WTC11 (cell line): ENCODE measurements around the gene C1QTNF6. TPM values are rescaled to one million over a fixed set of nuclear protein-coding genes. Genes with fewer than 3 reads are reported as not detected.

ENCODE experiments used
- ATAC-seq: fragments of 200-7000 bp; cut with Tn5 transposase; 2 replicates; pipeline ENCODE4 v1.10.0; 2021; ENCODE audit warnings: mild to moderate bottlenecking, moderate library complexity
- CTCF ChIA-PET: fragments of 300-600 bp; sonication (Branson Sonifier 250); formaldehyde crosslinking; loops from one replicate; lab custom pipeline; 2021; ENCODE audit warnings: antibody characterized with exemption; lab: Charles Lee
- POLR2A ChIA-PET: fragments of 350-600 bp; sonication (Branson Sonifier 250); formaldehyde crosslinking; loops from one replicate; lab custom pipeline; 2021; ENCODE audit warnings: antibody characterized with exemption; lab: Charles Lee
- DNase-seq: peaks from one replicate; pipeline ENCODE4 v3.0.0; 2021; ENCODE audit warnings: low spot score
- H3K27ac Mint-ChIP-seq: 2 replicates; pipeline ENCODE4 v1.8.0; 2021; ENCODE audit warnings: mixed read lengths
- H3K27me3 Mint-ChIP-seq: 2 replicates; pipeline ENCODE4 v1.8.0; 2021; ENCODE audit warnings: low read depth, mild to moderate bottlenecking, moderate library complexity, mixed read lengths
- H3K36me3 Mint-ChIP-seq: 2 replicates; pipeline ENCODE4 v1.8.0; 2021; ENCODE audit warnings: mixed read lengths
- H3K4me1 Mint-ChIP-seq: 2 replicates; pipeline ENCODE4 v1.8.0; 2022; ENCODE audit warnings: mixed read lengths
- H3K4me3 Mint-ChIP-seq: 2 replicates; pipeline ENCODE4 v1.8.0; 2021; ENCODE audit warnings: mild to moderate bottlenecking, moderate library complexity, mixed read lengths
- H3K9me3 Mint-ChIP-seq: 2 replicates; pipeline ENCODE4 v1.8.0; 2021; ENCODE audit warnings: mixed read lengths
- ETV6 ChIP-seq: sonication (generic); formaldehyde crosslinking; IDR thresholded peaks from 2 replicates; pipeline ENCODE4 v1.8.1; 2022; ENCODE audit warnings: mild to moderate bottlenecking, missing genetic modification reagents
- GABPB1 ChIP-seq: sonication (generic); formaldehyde crosslinking; IDR thresholded peaks from 2 replicates; pipeline ENCODE4 v1.8.1; 2023; ENCODE audit warnings: mild to moderate bottlenecking, missing genetic modification reagents
- GRHL2 ChIP-seq: fragments of 250-450 bp; sonication (Bioruptor Pico); IDR thresholded peaks from 2 replicates; pipeline ENCODE4 v1.8.0; 2022; ENCODE audit warnings: mild to moderate bottlenecking, moderate library complexity; ENCODE audit not compliant: insufficient replicate concordance, severe bottlenecking
- JAZF1 ChIP-seq: fragments of 250-450 bp; sonication (Bioruptor Pico); IDR thresholded peaks from 2 replicates; pipeline ENCODE4 v1.9.0; 2021; ENCODE audit warnings: moderate library complexity, mild to moderate bottlenecking, inconsistent platforms
- NFE2L1 ChIP-seq: sonication (generic); formaldehyde crosslinking; IDR thresholded peaks from 2 replicates; pipeline ENCODE4 v1.8.1; 2023; ENCODE audit warnings: missing genetic modification reagents
- SMAD4 ChIP-seq: sonication (generic); formaldehyde crosslinking; IDR thresholded peaks from 2 replicates; pipeline ENCODE4 v1.8.0; 2022; ENCODE audit warnings: mild to moderate bottlenecking, missing genetic modification reagents
- SP1 ChIP-seq: sonication (generic); formaldehyde crosslinking; conservative IDR thresholded peaks from 2 replicates; pipeline ENCODE4 v1.8.1; 2022; ENCODE audit warnings: missing genetic modification reagents
- STAT6 ChIP-seq: sonication (generic); formaldehyde crosslinking; conservative IDR thresholded peaks from 2 replicates; pipeline ENCODE4 v1.8.1; 2023; ENCODE audit warnings: mild to moderate bottlenecking, low read depth, missing genetic modification reagents, moderate library complexity
- TP53 ChIP-seq: sonication (generic); formaldehyde crosslinking; IDR thresholded peaks from 2 replicates; pipeline ENCODE4 v1.8.1; 2023; ENCODE audit warnings: mild to moderate bottlenecking, missing genetic modification reagents
- USF2 ChIP-seq: sonication (generic); formaldehyde crosslinking; IDR thresholded peaks from 2 replicates; pipeline ENCODE4 v1.8.1; 2023; ENCODE audit warnings: mild to moderate bottlenecking, missing genetic modification reagents, moderate library complexity
- ZNF138 ChIP-seq: sonication (generic); formaldehyde crosslinking; conservative IDR thresholded peaks from 2 replicates; pipeline ENCODE4 v1.8.1; 2022; ENCODE audit warnings: mild to moderate bottlenecking, moderate library complexity, missing genetic modification reagents
- ZNF219 ChIP-seq: sonication (generic); formaldehyde crosslinking; IDR thresholded peaks from 2 replicates; pipeline ENCODE4 v1.8.0; 2023; ENCODE audit warnings: missing genetic modification reagents, mild to moderate bottlenecking, borderline replicate concordance
- ZNF423 ChIP-seq: fragments of 250-450 bp; sonication (Bioruptor Pico); IDR thresholded peaks from 2 replicates; pipeline ENCODE4 v2.1.2; 2022; ENCODE audit warnings: mild to moderate bottlenecking, moderate library complexity
- total RNA-seq: library from RNA; stranded (reverse); gene quantifications from 3 replicates; pipeline ENCODE4 v1.2.3, GENCODE V29; 2021
- TF ChIP-seq, protein P1 (sequence below): fragments of 250-450 bp; sonication (Bioruptor Pico); IDR thresholded peaks from 2 replicates; pipeline ENCODE4 v2.1.2; 2022; ENCODE audit warnings: mild to moderate bottlenecking, moderate library complexity
- TF ChIP-seq, protein P2 (sequence below): sonication (generic); formaldehyde crosslinking; IDR thresholded peaks from 2 replicates; pipeline ENCODE4 v1.8.0; 2022; ENCODE audit warnings: mild to moderate bottlenecking, missing genetic modification reagents
- TF ChIP-seq, protein P3 (sequence below): sonication (generic); formaldehyde crosslinking; IDR thresholded peaks from 2 replicates; pipeline ENCODE4 v1.8.0; 2022; ENCODE audit warnings: mild to moderate bottlenecking, missing genetic modification reagents

C1QTNF6 gene
- total RNA-seq, 1 experiment from 2014 or later = 5.9 TPM

- CTCF ChIA-PET = interaction anchor here (0.7 to 1.5 kb wide), 2 partner anchors 26 to 65 kb away, joined by 3 to 4 read pairs; no protein-coding TSS in a partner anchor
- DNase-seq = no peak
- no peak overlapping the region for H3K27ac Mint-ChIP-seq
- H3K4me1 Mint-ChIP-seq = peaks cover 3% of the 10 kb centered on the region
- ATAC-seq = no peak
- H3K27me3 Mint-ChIP-seq = peaks cover 5% of the 10 kb centered on the region; the same call in 1 of the 2 replicates
- H3K36me3 Mint-ChIP-seq = no peaks in the 10 kb centered on the region
- POLR2A ChIA-PET = no interaction called here
- TF ChIP-seq STAT6 (CRISPR knock-in tag) (no peak), JAZF1 (no peak), ETV6 (CRISPR knock-in tag) (no peak), ZNF423 (CRISPR knock-in tag) (no peak), GRHL2 (no peak), USF2 (CRISPR knock-in tag) (no peak), ZNF219 (CRISPR knock-in tag) (no peak), TP53 (CRISPR knock-in tag) (no peak), ZNF138 (no peak)
- TF ChIP-seq, protein P1, sequence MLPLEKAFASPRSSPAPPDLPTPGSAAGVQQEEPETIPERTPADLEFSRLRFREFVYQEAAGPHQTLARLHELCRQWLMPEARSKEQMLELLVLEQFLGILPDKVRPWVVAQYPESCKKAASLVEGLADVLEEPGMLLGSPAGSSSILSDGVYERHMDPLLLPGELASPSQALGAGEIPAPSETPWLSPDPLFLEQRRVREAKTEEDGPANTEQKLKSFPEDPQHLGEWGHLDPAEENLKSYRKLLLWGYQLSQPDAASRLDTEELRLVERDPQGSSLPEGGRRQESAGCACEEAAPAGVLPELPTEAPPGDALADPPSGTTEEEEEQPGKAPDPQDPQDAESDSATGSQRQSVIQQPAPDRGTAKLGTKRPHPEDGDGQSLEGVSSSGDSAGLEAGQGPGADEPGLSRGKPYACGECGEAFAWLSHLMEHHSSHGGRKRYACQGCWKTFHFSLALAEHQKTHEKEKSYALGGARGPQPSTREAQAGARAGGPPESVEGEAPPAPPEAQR (CRISPR knock-in tag) = no peak
- no peak overlapping the region for H3K4me3 Mint-ChIP-seq
- peaks cover 14% of the 10 kb centered on the region for H3K9me3 Mint-ChIP-seq
Observed at GRCh38 chr22:37154925-37155712, 32.9 kb downstream of the C1QTNF6 start.

DNA sequence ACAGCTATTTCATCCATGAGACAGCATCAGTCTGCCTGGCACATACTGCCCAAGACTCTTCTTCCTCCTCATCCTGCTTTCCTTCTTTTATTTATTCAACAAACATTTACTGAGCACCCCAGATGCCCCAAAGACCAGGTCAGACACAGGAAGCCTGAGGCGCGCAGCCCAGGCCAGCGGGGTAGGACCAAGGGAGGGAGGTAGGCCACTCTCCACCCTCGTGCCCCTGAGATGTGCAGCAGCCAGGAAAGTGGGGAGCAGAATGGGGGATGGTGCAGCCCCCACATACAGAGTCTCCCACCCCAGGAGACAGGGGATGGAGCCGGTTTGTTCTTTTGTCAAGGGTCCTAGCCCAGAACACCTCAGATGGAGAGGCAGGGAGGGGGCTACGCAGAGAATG lies 34.1 kb downstream of the C1QTNF6 start:
- peaks cover 11% of the 10 kb centered on the region for H3K4me1 Mint-ChIP-seq
- H3K36me3 Mint-ChIP-seq = no peaks in the 10 kb centered on the region
- TF ChIP-seq NFE2L1 (CRISPR knock-in tag) (no peak), SMAD4 (CRISPR knock-in tag) (no peak), GABPB1 (CRISPR knock-in tag) (no peak), JAZF1 (no peak), SP1 (no peak)
- TF ChIP-seq, protein P2, sequence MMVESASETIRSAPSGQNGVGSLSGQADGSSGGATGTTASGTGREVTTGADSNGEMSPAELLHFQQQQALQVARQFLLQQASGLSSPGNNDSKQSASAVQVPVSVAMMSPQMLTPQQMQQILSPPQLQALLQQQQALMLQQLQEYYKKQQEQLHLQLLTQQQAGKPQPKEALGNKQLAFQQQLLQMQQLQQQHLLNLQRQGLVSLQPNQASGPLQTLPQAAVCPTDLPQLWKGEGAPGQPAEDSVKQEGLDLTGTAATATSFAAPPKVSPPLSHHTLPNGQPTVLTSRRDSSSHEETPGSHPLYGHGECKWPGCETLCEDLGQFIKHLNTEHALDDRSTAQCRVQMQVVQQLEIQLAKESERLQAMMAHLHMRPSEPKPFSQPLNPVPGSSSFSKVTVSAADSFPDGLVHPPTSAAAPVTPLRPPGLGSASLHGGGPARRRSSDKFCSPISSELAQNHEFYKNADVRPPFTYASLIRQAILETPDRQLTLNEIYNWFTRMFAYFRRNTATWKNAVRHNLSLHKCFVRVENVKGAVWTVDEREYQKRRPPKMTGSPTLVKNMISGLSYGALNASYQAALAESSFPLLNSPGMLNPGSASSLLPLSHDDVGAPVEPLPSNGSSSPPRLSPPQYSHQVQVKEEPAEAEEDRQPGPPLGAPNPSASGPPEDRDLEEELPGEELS = no peak
- TF ChIP-seq, protein P3, sequence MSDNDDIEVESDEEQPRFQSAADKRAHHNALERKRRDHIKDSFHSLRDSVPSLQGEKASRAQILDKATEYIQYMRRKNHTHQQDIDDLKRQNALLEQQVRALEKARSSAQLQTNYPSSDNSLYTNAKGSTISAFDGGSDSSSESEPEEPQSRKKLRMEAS (CRISPR knock-in tag) = no peak
- peaks cover 5% of the 10 kb centered on the region; the same call in 1 of the 2 replicates for H3K27me3 Mint-ChIP-seq
- POLR2A ChIA-PET = interaction anchor here (0.7 kb wide), 1 partner anchor 298 kb away, joined by 3 read pairs; no protein-coding TSS in a partner anchor
- no peak overlapping the region for H3K4me3 Mint-ChIP-seq
- peaks cover 14% of the 10 kb centered on the region for H3K9me3 Mint-ChIP-seq
- no peak for ATAC-seq
- H3K27ac Mint-ChIP-seq = no peak overlapping the region
- DNase-seq = no peak
- CTCF ChIA-PET = interaction anchor here (1.6 kb wide), 1 partner anchor 45 kb away, joined by 3 read pairs; no protein-coding TSS in a partner anchor
